Heart left ventricle (tissue), 13 donors: ENCODE data around the gene D2HGDH.

Source experiments
- POLR2A ChIP-seq, 2 donors: fragments of 450-650 bp; IDR thresholded peaks; one replicate each; pipeline ENCODE4 v1.6.1; 2017; ENCODE audit warnings: antibody characterized with exemption in 2 of 2, mild to moderate bottlenecking in 2 of 2, moderate library complexity in 2 of 2
- TF ChIP-seq, protein P1 (sequence below), 12 donors: fragments of 200-600 bp; sonication (generic) in 4 of 12; IDR thresholded peaks; one replicate each; pipeline versions ENCODE4 v1.5.0 to v1.8.0; 2018 to 2022; ENCODE audit warnings: antibody characterized with exemption in 12 of 12, mild to moderate bottlenecking in 5 of 12
- donor health status: ischemic (EF 13 %, LVEDD 7.1; RV severe dilation, severe dysfunction).
- donor health status: DM: no; HTN: yes; CAD: no.
- donor health status: DM: no; HTN: no; CAD: no.
- donor health status: ischemic (EF 25% LVEDD 6.9; RV normal size, moderate dysfunction).
- donor health status: ischemic (EF 25% LVEDD 5.7; RV mildly dilated, moderate dysfunction).
- donor health status: ischemic (EF 35%, LVEDD 5.7; RV mildly dilated, moderate dysfunction).
- donor health status: nonischemic (EF 11% LVEDD 7.7; RV severe dilation, severe dysfunction).
- donor health status: DM: yes; HTN: yes; CAD: no.
- donor health status: PGD.
- donor health status: ischemic (EF 29% LVEDD 5.4; RV normal size, mild dysfunction).
- donor health status: nonischemic (EF 23%, LVEDD 6.1; RV moderate dilation, normal function).

DNA sequence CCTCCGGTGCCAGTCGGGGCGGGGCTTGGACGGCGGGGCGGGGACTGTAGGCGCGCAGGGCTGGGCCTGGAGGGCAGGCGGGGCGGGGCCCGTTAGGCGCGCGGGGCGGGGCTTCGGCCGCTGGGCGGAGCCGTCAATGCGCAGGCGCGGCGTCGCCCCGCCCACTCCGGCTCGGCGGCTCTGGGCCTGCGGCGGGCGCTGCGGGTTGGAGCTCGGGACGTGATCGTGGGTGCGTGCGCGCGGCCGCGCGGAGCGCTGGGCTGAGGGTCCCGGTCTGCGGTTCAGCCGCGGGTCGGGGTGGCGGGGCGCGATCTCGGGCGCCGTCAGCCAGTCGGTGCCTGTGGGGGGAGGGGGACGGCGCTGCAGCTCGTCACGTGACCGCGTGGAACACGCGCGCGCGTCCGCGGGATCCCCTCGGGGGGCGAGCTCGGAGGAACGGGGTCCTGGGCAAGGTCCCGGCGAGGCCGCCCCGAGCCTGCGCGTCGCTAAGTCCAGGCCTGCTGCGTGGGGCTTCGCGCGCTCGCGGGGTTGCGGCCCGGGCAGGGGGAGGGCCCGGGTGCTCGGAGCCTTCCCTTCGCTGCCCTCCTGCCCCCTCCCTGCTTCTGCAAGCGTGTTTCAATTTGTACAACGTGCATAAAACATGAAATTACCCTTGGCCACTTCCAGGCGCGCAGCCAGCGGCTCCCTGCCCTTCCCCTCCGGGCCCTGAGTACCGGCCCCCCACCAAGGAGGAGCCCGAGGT, at the start of gene D2HGDH:
- peak in 1 of 2 donors; percentile 92 for TF ChIP-seq POLR2A (IDR thresholded peaks at IDR 0.05)
- TF ChIP-seq, protein P1, sequence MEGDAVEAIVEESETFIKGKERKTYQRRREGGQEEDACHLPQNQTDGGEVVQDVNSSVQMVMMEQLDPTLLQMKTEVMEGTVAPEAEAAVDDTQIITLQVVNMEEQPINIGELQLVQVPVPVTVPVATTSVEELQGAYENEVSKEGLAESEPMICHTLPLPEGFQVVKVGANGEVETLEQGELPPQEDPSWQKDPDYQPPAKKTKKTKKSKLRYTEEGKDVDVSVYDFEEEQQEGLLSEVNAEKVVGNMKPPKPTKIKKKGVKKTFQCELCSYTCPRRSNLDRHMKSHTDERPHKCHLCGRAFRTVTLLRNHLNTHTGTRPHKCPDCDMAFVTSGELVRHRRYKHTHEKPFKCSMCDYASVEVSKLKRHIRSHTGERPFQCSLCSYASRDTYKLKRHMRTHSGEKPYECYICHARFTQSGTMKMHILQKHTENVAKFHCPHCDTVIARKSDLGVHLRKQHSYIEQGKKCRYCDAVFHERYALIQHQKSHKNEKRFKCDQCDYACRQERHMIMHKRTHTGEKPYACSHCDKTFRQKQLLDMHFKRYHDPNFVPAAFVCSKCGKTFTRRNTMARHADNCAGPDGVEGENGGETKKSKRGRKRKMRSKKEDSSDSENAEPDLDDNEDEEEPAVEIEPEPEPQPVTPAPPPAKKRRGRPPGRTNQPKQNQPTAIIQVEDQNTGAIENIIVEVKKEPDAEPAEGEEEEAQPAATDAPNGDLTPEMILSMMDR (IDR thresholded peaks at IDR 0.05) = no peak
